Measurements from ENCODE around the gene SH3GL3.

The SH3GL3 gene

DNA sequence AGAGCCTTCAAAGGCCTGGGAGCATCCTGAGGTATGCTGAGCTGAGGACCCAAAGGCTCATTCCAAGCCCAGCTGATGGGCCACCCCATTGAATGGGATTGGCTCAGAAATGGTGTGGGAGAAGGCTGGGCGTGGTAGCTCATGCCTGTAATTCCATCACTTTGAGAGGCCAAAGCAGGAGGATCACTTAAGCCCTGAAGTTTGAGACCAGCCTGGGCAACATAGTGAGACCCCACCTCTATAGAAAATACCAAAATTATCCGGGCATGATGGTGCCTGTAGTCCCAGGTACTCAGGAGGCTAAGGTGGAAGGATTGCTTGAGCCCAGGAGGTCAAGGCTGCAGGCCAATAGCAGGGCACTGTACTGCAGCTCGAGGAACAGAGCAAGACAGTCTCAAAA lies 163.0 kb downstream of the SH3GL3 start:
- no peak overlapping the region for H3K4me3 ChIP-seq (ENCODE audit: low read depth, low read length)
- TF ChIP-seq, protein P1, sequence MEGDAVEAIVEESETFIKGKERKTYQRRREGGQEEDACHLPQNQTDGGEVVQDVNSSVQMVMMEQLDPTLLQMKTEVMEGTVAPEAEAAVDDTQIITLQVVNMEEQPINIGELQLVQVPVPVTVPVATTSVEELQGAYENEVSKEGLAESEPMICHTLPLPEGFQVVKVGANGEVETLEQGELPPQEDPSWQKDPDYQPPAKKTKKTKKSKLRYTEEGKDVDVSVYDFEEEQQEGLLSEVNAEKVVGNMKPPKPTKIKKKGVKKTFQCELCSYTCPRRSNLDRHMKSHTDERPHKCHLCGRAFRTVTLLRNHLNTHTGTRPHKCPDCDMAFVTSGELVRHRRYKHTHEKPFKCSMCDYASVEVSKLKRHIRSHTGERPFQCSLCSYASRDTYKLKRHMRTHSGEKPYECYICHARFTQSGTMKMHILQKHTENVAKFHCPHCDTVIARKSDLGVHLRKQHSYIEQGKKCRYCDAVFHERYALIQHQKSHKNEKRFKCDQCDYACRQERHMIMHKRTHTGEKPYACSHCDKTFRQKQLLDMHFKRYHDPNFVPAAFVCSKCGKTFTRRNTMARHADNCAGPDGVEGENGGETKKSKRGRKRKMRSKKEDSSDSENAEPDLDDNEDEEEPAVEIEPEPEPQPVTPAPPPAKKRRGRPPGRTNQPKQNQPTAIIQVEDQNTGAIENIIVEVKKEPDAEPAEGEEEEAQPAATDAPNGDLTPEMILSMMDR (IDR thresholded peaks at IDR 0.05; ENCODE audit: low read depth, low read length): no peak

DNA sequence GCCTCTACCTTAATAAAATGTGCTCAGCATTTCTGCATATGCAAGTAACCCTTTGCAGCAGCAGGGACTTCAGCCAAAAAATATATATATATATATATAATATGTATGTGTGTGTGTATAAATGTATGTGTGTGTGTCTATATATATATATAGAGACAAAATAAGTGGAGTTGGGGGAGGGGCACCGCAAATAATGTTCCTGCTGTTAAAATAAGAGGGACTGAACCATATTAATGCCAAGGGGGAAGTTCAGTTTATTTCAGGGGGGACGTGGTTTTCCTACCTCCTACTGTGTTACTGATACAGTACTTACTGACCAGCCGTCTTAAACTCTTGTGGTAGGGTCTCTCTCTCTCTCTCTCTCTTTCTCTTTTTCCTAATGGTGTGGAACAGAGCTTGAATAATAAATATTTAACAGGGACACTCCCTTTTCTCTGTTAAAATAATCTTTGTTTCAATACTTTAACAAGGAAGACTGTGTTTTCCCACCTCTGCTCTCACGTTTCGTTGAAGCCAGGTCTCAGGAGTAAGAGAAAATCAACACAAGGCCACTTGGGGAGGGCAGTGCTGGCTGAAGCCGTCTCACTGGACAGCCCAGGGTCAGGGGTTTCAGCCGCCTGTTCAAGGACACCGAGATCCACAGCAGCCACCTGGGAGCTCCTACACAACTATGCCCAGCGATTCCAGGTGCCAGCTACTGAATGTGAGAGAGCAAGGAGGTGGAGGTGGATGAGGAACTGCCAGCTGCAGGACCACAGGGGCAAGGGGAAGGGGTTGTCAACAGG lies 164.0 kb downstream of the SH3GL3 start:
- TF ChIP-seq, protein P1 (IDR thresholded peaks at IDR 0.05; ENCODE audit: low read depth, low read length): no peak

DNA sequence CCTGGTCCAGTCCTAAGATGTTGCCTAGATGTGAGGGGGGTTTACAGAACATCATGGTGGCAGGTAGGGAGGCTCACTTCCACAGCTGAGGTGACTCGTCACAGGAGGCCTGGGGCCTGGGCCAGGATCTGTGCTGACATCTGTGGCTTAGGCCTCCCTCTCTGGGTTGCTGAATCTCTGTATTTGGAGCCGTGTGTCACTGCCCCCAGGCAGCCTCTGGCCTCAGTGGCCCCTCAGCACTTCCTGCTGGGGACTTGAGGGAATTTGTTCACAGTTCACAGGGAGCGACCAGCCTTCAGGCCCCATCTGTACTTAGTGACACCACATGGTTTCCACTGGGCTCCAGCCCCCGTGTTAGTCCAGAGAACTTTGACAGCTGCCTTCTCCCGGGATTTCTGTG lies 165.1 kb downstream of the SH3GL3 start:
- no peak overlapping the region for H3K4me3 ChIP-seq (ENCODE audit: low read depth, low read length)
- TF ChIP-seq, protein P1 (IDR thresholded peaks at IDR 0.05; ENCODE audit: low read depth, low read length): no peak

More for the DNA sequence above, 164.0 kb downstream of the SH3GL3 start:
- H3K4me3 ChIP-seq (ENCODE audit: low read depth, low read length): no peak overlapping the region

DNA sequence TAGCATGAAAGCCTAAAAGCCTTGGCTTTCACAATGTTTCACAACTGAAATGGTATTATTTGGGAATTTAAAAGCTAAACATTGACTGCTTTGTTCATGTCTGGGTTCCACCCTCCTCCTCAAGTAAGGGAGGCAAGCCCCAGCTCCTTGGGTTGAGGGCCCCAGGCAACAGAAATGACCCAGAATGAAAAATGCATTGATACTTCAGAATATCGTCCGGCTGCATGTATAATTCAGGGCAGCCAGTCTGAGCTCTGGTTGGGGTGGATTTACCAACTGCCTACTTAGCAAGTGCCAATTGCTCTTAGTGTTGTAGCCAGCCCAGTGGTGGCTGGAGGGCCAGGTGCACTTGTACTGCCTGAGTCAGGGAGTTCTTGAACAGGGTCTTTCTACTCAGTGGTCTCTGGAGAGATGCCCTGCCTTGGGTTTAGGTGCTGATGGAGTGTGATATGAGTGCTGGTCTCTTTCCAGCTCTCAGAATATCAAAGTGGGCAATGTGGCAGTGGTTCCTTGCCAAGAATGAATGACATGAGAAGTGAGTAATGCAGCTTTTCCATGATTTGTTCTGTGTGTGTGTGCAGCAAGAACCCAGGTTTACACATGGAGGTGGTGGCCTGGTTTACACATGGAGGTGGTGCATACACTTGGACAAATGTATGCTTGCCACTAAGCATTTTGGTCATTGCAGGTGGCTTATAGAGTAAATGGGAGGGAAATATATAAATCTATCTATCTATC lies 165.9 kb downstream of the SH3GL3 start:
- TF ChIP-seq, protein P1 (IDR thresholded peaks at IDR 0.05; ENCODE audit: low read depth, low read length): no peak

DNA sequence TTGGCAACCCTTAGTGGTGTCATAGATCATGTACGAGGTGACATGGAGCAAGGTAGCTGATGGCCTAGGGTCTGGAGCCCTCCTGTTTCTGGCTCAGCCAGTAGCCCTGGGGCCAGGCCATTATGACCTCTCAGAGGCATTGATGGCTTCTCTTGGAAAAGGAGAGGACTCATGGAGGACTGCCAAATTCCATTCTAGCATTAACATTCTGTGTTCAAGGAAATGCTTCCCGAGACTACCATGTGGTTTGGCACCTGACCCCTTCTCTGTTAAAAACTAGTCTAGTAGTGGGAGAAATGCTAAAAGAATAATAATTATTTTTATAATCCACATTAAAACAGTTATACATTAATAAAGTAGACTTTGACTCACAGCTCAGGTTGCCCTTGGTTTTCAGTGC lies 166.6 kb downstream of the SH3GL3 start:
- no peak overlapping the region for H3K4me3 ChIP-seq (ENCODE audit: low read depth, low read length)
- TF ChIP-seq, protein P1 (IDR thresholded peaks at IDR 0.05; ENCODE audit: low read depth, low read length): no peak

More for the DNA sequence above, 165.9 kb downstream of the SH3GL3 start:
- no peak overlapping the region for H3K4me3 ChIP-seq (ENCODE audit: low read depth, low read length)

DNA sequence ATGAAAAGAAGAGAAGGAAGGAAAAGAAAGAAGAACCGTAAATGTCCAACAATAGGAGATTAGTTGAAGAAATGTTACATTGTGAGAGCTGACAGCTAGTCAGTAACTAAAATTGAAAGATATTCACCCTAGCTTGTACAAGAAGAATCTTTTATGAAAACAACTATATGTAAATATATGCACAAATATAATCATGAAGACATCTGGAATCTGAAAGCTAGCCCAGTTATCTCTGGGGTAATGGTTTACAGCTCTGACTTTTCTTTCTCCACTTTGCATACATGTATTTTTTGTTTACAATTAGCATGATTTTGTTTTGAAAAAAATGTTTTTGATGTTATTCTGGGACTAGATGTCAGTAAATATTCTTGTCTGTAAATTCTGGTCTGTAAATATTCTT lies 169.7 kb downstream of the SH3GL3 start:
- TF ChIP-seq, protein P1 (IDR thresholded peaks at IDR 0.05; ENCODE audit: low read depth, low read length): no peak
- H3K4me3 ChIP-seq (ENCODE audit: low read depth, low read length): no peak overlapping the region

Measured in WI38 (cell line).